T-helper 17 cell (primary cell): ENCODE results near the gene SORBS1. TPM values are rescaled to one million over a fixed set of nuclear protein-coding genes. Genes with fewer than 3 reads are reported as not detected.

Experiments used
- ATAC-seq: fragments of 150-1000 bp; cut with Tn5 transposase; 2 replicates; pipeline ENCODE4 v1.10.0; 2021; ENCODE audit warnings: mild to moderate bottlenecking, moderate library complexity
- DNase-seq, 3 donors: peaks; one replicate each; pipeline versions ENCODE4 v3.0.0 to v3.0.0-alpha.2; 2020 to 2021
- H3K9me3 ChIP-seq: one replicate; pipeline ENCODE4 v1.7.0; 2013; ENCODE audit warnings: low read length, mild to moderate bottlenecking; ENCODE audit not compliant: control insufficient read depth, poor library complexity, severe bottlenecking
- H3K27ac Mint-ChIP-seq: one replicate; pipeline ENCODE4 v1.8.0; 2022; ENCODE audit warnings: mild to moderate bottlenecking, moderate library complexity, mixed read lengths
- H3K27me3 Mint-ChIP-seq: one replicate; pipeline ENCODE4 v1.8.0; 2022; ENCODE audit warnings: mixed read lengths
- H3K36me3 Mint-ChIP-seq: one replicate; pipeline ENCODE4 v1.8.0; 2022; ENCODE audit warnings: low read depth, mixed read lengths
- H3K4me1 Mint-ChIP-seq: one replicate; pipeline ENCODE4 v1.8.0; 2022; ENCODE audit warnings: mild to moderate bottlenecking, mixed read lengths
- H3K4me3 Mint-ChIP-seq: one replicate; pipeline ENCODE4 v1.8.0; 2022; ENCODE audit warnings: mild to moderate bottlenecking, moderate library complexity, mixed read lengths
- total RNA-seq, 4 donors: library from RNA in 2 of 4; stranded (reverse) in 2 of 4; gene quantifications; one replicate each; pipeline ENCODE4 v1.2.3 and lab custom pipeline; 2022 to 2026

Gene SORBS1
- total RNA-seq, 2 donors from 2014 or later = 2.5 to 5.0 TPM

DNA sequence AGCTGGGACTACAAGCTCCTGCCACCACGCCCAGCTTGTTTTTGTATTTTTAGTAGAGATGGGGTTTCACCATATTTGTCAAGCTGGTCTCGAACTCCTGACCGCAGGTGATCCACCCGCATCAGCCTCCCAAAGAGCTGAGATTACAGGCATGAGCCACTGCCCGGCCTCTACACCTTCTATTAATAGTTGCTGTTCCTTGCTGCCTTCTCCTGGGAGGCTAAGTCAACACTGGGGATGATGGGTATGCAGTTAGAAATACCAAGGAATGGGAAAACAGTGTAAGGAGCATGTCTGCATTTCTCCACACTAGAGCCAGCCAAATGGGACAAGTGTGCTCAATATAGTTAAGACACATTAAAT lies 173.1 kb downstream of the SORBS1 start:
- Mint-ChIP-seq H3K4me3 (no peak overlapping the region), H3K36me3 (no peaks in the 10 kb centered on the region), H3K27me3 (peaks cover 4% of the 10 kb centered on the region), H3K27ac (no peak overlapping the region), H3K4me1 (no peaks in the 10 kb centered on the region)
- ATAC-seq (no peak), DNase-seq (no peak)
- no peaks in the 10 kb centered on the region for H3K9me3 ChIP-seq

DNA sequence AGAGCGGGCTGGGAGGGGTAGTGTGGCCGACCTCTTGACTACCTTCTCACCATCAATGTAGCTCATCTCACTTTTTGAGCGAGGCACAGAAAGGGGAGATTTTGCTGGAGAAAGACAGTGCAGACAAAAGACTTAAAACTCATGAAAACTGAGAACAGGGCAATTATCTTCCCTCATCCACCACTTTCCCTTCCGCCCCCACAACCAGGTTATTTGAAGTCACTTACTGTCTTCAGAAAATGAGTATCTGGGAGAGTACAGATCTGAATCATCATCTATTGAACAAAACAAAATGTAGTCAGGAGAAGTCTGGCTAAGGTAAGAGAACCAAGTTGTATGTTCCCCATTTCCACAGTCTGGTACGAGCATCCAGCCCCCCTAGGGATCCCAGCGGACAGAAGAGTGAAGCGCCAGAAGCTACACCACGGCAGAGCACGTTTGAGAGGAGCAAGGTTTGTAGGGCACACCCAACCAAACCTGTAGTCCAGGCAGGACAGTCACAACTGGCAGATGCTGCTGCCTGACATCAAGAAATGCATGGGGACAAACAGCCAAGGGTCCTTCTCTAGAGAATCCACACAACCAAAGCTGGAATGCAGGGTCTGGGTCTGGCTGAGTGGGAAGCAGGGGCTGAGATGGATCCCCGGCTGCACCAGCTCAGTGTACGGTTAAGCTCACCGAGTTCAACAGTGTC lies 177.0 kb downstream of the SORBS1 start:
- H3K9me3 ChIP-seq = no peaks in the 10 kb centered on the region
- ATAC-seq (no peak), DNase-seq (no peak)
- Mint-ChIP-seq H3K4me3 (no peak overlapping the region), H3K4me1 (no peaks in the 10 kb centered on the region), H3K27me3 (peaks cover 5% of the 10 kb centered on the region), H3K36me3 (no peaks in the 10 kb centered on the region), H3K27ac (no peak overlapping the region)

DNA sequence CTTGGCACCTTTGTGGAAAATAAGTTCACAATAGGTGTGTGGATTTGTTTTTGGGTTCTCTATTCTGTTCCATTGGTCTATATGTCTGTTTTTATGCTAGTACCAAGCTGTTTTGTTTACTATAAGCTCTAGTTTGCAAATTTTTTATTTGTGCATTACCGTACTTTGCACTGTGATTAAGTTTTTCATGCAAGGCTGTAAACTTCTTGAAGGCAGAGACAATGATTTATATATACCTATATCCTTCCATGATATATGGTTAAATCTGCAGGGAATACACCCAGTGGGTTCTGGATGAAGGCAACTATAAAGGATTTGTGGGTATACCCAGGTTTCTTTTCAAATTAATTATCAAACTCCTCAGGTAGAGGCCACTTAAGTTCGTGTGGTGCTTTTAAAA lies 178.6 kb downstream of the SORBS1 start:
- H3K27me3 Mint-ChIP-seq = peaks cover 5% of the 10 kb centered on the region
- no peak for DNase-seq
- H3K9me3 ChIP-seq = no peaks in the 10 kb centered on the region
- no peak for ATAC-seq
- no peaks in the 10 kb centered on the region for H3K4me1 Mint-ChIP-seq
- H3K36me3 Mint-ChIP-seq = no peaks in the 10 kb centered on the region
- no peak overlapping the region for H3K27ac Mint-ChIP-seq
- H3K4me3 Mint-ChIP-seq = no peak overlapping the region

DNA sequence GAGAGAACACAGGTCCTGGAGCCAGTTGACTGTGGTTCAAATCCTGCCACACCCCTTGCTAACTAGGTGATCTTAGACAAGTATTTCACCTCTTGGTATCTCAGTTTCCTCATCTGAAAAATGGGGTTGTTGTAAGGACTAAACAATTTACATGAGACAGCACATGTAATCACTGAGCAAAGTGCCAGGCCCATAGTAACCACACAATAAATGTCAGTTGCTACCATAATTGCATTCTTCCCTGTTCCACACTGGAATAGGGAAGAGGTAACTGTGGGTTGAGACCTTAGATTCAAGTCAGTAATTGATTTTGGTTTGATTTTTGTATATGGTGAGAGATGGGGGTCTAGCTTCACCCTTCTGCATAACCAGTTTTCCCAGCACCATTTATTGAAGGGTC lies 179.0 kb downstream of the SORBS1 start:
- H3K9me3 ChIP-seq = no peaks in the 10 kb centered on the region
- Mint-ChIP-seq H3K27me3 (peaks cover 5% of the 10 kb centered on the region), H3K36me3 (no peaks in the 10 kb centered on the region), H3K4me1 (peaks cover 2% of the 10 kb centered on the region), H3K27ac (no peak overlapping the region), H3K4me3 (no peak overlapping the region)
- ATAC-seq (no peak), DNase-seq (no peak)

DNA sequence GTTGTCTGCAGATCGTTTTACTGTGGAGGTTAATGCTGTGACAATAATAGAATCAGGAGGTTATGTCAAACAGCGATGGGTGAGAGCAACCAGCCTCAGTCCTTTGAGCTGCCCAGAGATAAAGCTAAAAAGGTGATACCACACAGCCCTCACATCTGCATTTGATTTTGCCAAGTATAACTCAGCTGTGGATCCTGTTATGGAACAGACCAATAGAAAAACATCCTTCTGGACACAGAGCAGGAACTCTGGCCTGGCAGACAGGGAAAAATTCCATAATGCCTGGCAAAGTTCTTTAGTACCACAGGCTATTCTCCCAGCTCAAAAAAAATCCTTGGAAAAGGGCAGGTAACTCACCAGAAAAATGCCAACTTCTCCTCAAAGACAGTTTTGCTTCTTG lies 183.2 kb downstream of the SORBS1 start:
- Mint-ChIP-seq H3K27ac (no peak overlapping the region), H3K4me1 (peaks cover 3% of the 10 kb centered on the region), H3K27me3 (peaks cover 11% of the 10 kb centered on the region), H3K4me3 (no peak overlapping the region), H3K36me3 (peaks cover 2% of the 10 kb centered on the region)
- DNase-seq (no peak), ATAC-seq (no peak)
- peaks cover 4% of the 10 kb centered on the region for H3K9me3 ChIP-seq

DNA sequence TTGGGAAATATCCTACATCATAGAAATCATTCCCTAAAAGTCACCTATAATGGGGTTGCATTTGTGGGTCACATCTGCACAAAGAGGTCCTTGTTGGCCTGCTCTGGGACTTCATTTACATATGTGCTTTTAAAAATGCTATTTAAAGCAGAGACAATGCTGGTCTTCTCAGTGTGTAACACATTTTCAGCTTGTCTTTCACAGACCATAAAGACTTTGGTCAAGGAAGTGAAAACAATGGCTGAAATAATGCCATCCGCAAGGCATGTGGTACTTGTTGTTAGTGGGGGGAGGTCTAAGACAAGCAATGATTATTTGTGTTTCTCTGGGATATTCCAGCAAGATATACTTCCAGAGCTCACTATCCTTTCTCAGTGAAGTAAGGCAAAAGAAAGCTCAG lies 185.8 kb downstream of the SORBS1 start:
- no peak for DNase-seq
- no peak overlapping the region for H3K4me3 Mint-ChIP-seq
- H3K4me1 Mint-ChIP-seq = peaks cover 3% of the 10 kb centered on the region
- peaks cover 8% of the 10 kb centered on the region for H3K36me3 Mint-ChIP-seq
- no peak overlapping the region for H3K27ac Mint-ChIP-seq
- peaks cover 4% of the 10 kb centered on the region for H3K9me3 ChIP-seq
- no peak for ATAC-seq
- H3K27me3 Mint-ChIP-seq = peaks cover 24% of the 10 kb centered on the region

DNA sequence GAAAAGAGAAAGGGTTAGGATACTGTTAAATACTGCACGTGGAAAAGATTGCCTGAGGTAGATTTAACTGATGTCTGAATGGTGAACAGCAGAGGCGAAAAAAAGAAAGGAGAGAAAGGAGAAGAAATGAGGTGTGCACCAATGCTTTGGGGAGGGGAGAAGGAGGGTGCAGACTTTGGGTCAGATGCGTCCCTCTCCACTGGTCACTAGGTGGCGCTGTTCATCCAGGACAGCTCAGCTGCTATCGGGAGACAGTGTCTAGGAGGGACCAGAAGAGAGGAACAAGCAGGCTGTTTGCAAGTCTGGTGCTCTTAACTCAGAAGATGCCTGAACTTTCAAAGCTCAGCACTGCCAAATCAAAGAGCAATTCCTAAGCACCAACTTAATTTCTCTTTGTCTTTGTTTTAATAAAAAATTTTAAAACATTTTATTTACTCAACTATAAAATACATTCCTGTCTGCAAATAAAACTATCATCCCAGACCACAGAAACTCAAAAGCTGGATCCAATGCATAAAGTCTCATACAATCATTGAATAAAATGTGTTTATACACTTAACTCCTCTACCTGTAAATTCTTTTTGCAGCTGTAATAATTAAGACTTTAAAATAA lies 186.5 kb downstream of the SORBS1 start:
- H3K27ac Mint-ChIP-seq = no peak overlapping the region
- H3K4me3 Mint-ChIP-seq = no peak overlapping the region
- peaks cover 8% of the 10 kb centered on the region for H3K36me3 Mint-ChIP-seq
- H3K4me1 Mint-ChIP-seq = peaks cover 3% of the 10 kb centered on the region
- peaks cover 4% of the 10 kb centered on the region for H3K9me3 ChIP-seq
- H3K27me3 Mint-ChIP-seq = peaks cover 31% of the 10 kb centered on the region
- DNase-seq (peak in 1 of 3 donors; percentile 9), ATAC-seq (peak; percentile 69)

DNA sequence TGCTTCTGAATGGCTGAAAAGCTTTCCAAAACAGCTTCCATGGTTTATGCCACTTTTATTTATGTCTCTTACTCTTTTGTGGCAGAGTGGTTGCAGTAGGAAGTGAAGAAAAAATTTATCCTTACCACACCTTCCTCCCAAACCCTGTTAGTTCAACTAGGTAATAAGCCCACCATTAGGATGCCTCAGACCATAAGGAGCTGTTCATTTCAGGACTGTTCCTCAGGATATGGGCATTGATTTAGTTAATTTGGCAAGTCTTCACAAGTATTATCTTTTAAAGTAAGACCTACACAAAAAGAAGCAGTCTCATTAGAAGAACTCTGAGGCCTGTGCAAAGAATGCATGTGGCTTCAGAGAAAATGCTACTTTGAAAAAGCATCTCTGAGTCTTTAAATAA lies 187.5 kb downstream of the SORBS1 start:
- no peak overlapping the region for H3K27ac Mint-ChIP-seq
- H3K36me3 Mint-ChIP-seq = peaks cover 8% of the 10 kb centered on the region
- peaks cover 4% of the 10 kb centered on the region for H3K9me3 ChIP-seq
- DNase-seq (no peak), ATAC-seq (no peak)
- H3K27me3 Mint-ChIP-seq = peaks cover 39% of the 10 kb centered on the region
- H3K4me1 Mint-ChIP-seq = peaks cover 3% of the 10 kb centered on the region
- H3K4me3 Mint-ChIP-seq = no peak overlapping the region

DNA sequence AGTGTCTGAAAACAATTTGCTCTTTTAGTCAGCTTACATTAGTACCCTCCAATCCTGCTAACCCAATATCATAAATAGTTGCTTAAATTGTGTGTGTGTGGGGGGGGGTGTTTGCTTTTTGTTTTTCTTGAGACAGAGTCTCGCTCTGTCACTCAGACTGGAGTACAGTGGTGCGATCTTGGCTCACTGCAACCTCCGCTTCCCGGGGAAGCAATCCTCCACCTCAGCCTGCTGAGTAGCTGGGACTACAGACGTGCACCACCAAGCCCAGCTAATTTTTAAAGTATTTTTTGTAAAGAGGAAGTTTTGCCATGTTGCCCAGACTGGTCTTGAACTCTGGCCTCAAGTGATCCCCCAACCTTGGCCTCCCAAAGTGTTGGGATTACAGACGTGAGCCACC lies 196.8 kb downstream of the SORBS1 start:
- Mint-ChIP-seq H3K4me1 (peaks cover 2% of the 10 kb centered on the region), H3K27ac (no peak overlapping the region), H3K36me3 (peaks cover 4% of the 10 kb centered on the region), H3K4me3 (no peak overlapping the region), H3K27me3 (peaks cover 30% of the 10 kb centered on the region)
- DNase-seq (no peak), ATAC-seq (no peak)
- H3K9me3 ChIP-seq = no peaks in the 10 kb centered on the region

DNA sequence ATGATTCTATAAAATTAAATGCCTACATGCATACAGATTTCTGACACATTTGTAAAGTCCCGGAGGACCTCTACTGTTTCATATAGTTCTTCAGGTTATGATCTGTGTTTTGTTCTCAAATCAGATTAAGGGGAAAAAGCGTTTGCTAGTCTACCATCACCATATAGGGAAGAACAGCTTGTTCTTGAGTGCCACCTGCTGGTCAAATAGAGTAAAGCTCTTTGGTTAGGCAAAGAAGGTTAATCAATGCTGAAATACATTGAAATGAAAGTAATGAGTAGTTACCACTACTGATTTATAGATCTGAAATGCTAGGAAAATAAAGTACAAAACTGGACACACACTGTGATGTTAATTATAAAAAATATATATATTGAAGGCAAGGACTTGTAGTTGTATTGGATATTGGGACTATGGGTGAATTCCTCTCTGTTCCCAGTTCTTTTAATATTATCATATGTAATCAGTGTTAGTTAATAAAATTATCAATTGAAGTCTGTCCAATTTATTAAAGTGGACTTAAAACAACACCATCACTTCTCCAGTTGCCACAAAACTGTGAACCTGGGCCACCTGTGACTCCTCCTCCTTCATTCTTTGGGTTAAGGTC lies 197.8 kb downstream of the SORBS1 start:
- Mint-ChIP-seq H3K4me1 (peaks cover 2% of the 10 kb centered on the region), H3K27ac (peak overlapping the region; percentile 43), H3K36me3 (peaks cover 4% of the 10 kb centered on the region), H3K27me3 (peaks cover 25% of the 10 kb centered on the region), H3K4me3 (no peak overlapping the region)
- ATAC-seq (peak; percentile 78), DNase-seq (peak in 1 of 3 donors; percentile 33)
- no peaks in the 10 kb centered on the region for H3K9me3 ChIP-seq

DNA sequence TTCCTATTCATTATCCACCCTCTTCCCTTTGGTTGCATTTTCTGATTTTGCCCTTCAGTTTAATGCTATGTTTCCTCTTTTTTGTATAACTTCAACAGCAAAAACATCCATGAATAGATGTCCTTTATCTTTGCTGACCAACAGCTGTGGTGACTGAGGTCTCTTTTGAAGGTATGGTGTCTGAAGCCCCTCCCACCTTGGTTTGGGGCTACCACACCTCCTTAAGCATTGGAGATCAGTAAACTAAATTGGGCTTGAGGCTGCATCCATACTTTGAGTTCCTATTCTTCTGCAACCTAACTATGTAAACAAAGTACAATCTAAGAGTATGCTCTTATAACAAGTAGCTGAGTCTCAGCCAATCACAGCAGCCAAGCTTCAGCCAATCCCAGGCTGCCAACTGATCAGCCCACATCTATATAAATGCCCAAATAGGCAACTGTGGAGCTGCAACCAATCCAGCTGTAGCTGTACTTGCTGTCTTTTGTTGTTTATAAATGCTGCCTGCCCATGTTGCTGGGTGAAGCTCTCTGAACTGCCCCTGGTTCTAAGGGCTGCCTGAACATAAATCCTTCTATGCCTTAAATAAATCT lies 201.0 kb downstream of the SORBS1 start:
- peaks cover 25% of the 10 kb centered on the region for H3K27me3 Mint-ChIP-seq
- ATAC-seq (no peak), DNase-seq (no peak)
- H3K4me1 Mint-ChIP-seq = peaks cover 2% of the 10 kb centered on the region
- no peaks in the 10 kb centered on the region for H3K9me3 ChIP-seq
- H3K36me3 Mint-ChIP-seq = peaks cover 4% of the 10 kb centered on the region
- H3K27ac Mint-ChIP-seq = no peak overlapping the region
- H3K4me3 Mint-ChIP-seq = no peak overlapping the region

DNA sequence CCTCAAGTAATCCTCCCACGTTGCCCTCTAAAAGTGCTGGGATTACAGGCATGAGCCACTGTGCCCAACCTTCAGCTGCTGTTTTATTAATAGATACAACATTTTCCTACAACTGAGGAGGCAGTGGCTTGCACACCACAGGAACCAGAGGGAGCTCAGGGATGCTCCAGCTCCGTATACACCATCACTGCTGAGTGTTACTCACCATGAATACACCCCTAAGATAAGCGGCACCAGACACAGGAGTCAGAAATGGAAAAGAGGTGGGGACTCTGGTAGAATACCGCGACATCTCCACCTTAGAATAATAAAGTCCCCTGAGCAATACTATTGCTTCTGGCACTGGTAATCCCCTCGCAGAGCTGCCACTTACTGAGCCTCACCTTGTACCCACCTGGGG lies 201.7 kb downstream of the SORBS1 start:
- Mint-ChIP-seq H3K36me3 (peaks cover 4% of the 10 kb centered on the region), H3K27ac (no peak overlapping the region), H3K4me3 (no peak overlapping the region), H3K27me3 (peaks cover 25% of the 10 kb centered on the region), H3K4me1 (peaks cover 2% of the 10 kb centered on the region)
- ATAC-seq (no peak), DNase-seq (no peak)
- no peaks in the 10 kb centered on the region for H3K9me3 ChIP-seq

DNA sequence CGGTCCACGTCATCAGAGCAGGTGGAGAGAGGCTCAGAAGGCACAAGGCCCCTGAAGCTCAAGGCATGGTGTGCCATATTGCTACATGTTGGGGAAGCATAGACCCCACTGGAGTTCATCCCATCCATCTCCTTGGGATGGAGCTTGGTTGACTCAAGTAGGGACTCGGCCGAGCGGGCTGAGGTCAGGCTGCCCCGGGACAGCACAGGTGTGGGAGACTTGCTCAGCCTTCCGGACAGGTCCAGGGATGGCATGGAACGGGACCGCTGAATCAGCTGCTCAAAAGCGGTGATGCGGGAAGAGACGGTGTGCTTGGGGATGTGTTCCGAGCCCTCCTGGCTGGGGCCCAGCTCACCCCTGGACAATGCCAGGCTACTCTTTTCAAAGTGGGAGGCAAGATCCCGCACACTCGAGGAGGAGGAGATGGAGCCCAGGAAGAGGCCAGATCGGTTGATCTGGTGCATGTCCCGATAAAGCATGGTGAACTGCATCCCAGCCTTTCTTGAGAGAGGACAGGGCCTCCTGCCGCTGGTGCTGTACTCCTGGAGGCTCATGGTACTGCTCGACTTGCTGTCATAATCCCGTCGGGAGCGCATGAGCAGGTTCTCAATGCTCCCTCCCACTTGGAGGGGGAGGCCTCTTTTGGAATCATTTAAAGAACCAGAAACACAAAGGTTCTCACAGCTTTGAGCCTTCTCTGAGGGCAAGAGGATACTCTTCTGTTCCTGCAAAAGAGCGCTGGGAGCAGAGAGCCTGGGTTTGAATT lies 204.8 kb downstream of the SORBS1 start:
- no peak for ATAC-seq
- no peaks in the 10 kb centered on the region for H3K9me3 ChIP-seq
- DNase-seq = no peak
- no peak overlapping the region for H3K27ac Mint-ChIP-seq
- H3K27me3 Mint-ChIP-seq = peaks cover 7% of the 10 kb centered on the region
- no peaks in the 10 kb centered on the region for H3K36me3 Mint-ChIP-seq
- H3K4me3 Mint-ChIP-seq = no peak overlapping the region
- no peaks in the 10 kb centered on the region for H3K4me1 Mint-ChIP-seq
